NCI-H1436 treated with DMSO at 0.1 percent for 48 hours (cell line): ENCODE measurements around the gene LCAT.
A peak's percentile ranks its signal among the peaks of the same experiment; 100 is the strongest.
"Not testable (repeated sequence)": the region's sequence is repeated elsewhere in the genome, so short reads cannot be mapped to it uniquely, and the experiment has no call there.

Experiments used
- DNase-seq: peaks from one replicate; lab custom pipeline; 2025; lab: John Stamatoyannopoulos, UW

LCAT gene

GRCh38 chr16:67943619-67944504 lies at the start of gene LCAT:
TSS of gene LCAT (minus strand) at chr16:67944120. CDS start at chr16:67944101, 19 bp downstream.
- DNase-seq: no peak

DNA sequence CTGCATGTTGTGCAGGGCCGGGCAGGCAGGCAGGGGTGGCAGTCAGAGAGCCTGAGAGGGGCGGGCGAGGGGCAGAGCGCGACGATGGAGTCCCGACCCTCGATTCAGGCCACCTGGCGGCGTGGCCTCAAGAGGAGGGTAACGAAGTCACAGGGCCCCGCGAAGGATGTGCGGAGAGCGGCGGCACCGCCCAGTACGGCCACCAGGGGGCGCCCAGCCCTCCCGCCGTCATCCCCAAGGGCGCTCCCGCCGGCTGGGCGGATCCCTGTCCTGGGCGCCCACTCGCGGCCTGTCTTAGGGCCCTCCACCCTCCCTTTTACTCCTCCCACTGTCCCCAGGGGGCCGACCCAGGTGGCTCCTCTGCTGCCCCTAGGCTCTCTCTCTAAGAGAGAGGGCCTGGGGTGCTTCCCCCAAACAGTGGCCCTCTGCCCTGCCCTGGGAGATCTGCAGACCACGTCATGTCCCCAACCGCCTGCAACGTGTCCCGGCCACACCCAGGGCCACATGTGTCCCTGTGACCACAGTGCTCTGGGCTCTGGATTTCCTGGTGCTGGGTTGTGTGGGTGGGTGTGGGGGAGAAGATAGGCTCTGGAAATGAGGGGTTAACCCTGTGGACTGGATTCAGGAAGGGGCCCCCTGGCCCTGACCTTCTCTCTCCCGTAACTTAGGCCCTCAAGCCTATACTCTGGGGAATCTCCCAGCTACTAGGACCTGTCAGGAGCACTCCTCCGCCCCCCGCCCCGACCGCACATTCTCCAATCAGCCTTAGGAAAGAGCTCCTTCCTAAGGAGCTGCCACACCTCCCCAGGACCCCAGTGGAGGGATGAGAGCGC lies 49.5 kb upstream of the LCAT start:
- DNase-seq: peak; percentile 9

DNA sequence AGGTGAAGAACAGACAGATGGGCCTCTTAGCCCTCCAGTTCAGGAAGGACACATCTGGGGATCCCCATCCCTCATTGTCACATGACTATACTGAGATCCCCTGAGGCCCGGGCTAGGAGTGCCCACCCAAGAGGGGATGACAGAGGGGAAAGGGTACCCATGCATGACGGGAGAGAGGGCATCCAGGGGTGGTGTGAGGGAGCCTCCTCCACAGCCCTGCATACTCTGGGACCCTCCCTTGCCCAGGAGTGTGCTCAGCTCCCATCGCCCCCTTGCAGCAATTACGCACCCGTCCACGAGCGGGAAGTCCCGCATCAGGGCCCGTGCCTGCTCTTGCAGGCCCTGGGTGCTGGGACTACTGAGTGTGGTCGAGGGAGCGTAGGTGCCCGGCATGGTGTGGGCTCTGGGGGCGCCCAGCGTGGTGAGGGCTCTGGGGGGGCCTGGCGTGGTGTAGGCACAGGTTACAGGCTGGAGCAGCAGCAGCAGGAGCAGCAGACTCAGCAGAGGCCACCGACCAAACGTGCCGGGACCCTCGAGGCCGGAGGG lies 48.8 kb upstream of the LCAT start:
- no peak for DNase-seq

DNA sequence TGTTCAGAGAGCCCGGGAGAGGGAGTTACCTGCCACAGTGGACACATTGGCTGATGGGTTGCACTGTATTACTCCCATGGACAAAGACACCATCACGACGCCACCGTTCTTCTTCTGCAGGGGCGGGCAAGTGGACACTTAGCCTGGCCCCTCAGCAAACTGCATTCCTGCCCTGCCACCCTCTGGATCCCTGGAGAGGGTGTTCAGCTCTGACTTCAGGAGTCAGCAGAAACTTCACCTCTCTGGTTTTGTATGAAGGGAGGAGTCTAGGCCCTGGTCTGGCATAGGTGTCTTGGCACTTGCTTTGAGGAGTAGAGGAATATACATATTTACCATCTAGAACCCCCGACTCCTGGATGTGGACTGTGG lies 46.1 kb upstream of the LCAT start:
- DNase-seq: no peak

DNA sequence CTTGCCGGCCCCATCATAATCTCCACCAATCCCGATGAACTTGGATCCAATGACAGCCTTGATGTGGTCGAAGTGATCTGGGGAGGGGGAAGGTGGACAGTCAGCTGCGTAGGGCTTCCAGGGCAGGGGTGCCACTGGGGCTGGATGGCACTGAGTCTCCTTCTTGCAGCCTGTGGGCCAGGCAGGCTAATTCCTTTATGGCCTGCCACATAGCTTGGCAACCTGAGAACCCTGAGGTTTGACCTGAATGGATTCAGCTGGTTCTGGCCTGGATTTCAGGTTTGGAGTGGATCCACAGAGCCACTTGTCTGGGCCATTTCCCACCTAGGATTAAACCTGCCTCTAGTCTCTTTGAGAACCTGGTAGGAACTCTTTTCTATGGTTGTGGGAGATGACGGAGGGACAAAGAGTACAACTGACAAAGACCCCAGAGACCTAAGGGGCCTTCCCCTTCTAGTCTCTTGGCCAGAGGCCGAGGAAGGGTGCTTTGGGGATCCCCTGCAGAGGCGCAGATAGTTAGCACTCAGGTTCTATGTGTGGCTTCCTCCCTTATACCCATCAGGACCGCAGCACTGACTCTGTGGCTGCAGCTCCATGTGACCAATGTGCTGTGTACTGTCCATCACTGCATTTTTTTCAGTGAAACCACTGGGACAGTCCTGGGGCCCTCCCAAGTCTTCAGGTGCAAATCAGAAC lies 45.5 kb upstream of the LCAT start:
- no peak for DNase-seq

- DNase-seq: no peak
These were observed 44.8 kb upstream of the LCAT start for GRCh38 chr16:67988675-67989074.

DNA sequence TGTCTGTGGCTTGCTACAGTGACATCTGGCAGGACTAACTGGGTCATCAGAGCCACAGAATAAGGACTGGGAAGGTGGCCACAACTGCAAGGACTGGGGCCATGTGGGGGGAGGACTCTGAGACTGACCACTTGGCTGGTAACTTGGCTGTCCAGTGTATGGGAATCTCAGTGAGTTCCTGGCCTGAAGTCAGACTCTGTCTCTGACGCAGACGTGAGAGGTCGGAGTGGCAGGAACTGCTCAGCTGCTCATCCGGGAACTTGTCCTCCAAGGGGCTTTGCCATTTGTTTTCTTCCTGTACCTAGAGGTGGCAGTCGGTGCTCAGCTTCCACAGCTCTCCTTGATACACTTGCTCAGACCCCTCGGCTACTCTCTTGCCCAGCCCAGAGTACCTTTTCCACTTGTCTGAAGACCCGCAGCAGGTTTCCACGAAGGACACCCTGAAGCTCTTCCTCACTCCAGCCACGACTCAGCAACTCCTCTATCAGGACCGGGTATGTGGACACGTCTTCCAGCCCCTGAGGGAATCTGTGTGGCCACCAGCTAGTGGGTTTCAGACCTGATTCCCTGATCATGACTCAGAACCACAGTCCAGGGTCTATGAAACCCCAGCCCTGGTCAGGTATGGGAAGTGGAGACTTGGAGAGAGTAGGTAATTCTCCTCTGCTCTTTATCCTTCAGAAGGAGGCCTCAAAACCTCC lies 43.7 kb upstream of the LCAT start:
- DNase-seq: no peak

DNA sequence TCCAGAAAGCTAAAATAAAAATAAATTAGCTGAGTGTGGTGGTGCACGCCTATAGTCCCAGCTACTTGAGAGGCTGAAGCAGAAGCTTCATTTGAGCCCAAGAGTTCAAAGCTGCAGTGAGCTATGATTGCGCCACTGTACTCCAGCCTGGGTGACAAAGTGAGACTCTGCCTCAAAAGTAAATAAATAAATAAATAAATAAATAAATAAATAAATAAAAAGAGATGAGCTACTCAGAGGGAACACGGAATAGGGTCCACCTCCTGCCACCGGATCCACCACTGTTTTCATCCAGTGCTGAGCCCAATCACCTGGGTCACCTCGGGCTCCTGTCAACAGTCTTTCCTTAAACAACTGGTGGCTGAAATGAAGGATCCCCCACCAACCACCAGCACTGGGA lies 43.0 kb upstream of the LCAT start:
- DNase-seq: no peak

GRCh38 chr16:67982011-67982696 lies 38.2 kb upstream of the LCAT start:
- DNase-seq: no peak

- DNase-seq: no peak
These were observed 36.2 kb upstream of the LCAT start, which contains the start of gene DPEP3 for GRCh38 chr16:67979955-67980678. TSS of gene DPEP3 (minus strand) at chr16:67980499. CDS start at chr16:67980380, 119 bp downstream.

GRCh38 chr16:67977469-67978227 lies 33.7 kb upstream of the LCAT start:
- no peak for DNase-seq

GRCh38 chr16:67977005-67977404 lies 33.1 kb upstream of the LCAT start:
- no peak for DNase-seq

DNA sequence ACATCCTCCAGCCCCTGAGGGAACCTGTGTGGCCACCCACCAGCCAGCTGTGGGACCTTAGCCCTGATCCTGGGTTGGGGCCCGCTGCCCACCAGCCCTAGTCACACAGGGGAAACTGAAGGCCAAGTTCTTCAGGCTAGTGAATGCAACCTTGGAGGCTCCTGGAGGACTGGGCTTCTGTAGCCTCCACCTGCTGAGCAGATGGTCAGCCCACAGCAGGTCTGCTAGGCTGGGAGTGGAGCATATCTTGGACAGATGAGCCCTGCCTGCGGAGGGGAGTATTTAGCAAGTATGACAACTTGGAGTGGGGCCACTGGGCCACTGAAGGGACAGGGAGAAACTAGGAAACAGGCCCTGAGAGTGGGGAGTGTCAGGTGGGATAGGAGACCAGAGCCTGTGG lies 32.3 kb upstream of the LCAT start:
- no peak for DNase-seq

GRCh38 chr16:67975321-67976105 lies 31.6 kb upstream of the LCAT start:
- DNase-seq: no peak

- not testable (repeated sequence) for DNase-seq
These were observed 28.4 kb upstream of the LCAT start for GRCh38 chr16:67972285-67972684.

DNA sequence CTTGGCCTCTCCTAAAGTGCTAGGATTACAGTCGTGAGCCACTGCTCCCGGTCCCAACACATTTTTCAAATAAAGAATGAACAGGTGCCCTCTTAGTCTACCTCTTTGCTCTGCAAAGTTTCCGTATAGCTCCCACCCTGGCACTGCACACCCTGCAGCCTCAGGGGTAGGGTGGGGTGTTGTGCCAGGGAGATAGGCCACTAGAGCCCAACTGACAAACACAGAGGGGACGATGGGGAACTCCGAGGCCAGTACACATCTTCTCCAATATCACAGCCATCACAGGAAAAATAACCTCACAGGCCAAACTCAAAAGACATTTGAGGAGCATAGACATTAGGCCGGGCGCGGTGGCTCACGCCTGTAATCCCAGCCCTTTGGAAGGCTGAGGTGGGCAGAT lies 27.2 kb upstream of the LCAT start:
- no peak for DNase-seq

GRCh38 chr16:67969254-67970039 lies 25.5 kb upstream of the LCAT start:
- no peak for DNase-seq
